ENCODE results near the gene CTNNA3.

The CTNNA3 gene

DNA sequence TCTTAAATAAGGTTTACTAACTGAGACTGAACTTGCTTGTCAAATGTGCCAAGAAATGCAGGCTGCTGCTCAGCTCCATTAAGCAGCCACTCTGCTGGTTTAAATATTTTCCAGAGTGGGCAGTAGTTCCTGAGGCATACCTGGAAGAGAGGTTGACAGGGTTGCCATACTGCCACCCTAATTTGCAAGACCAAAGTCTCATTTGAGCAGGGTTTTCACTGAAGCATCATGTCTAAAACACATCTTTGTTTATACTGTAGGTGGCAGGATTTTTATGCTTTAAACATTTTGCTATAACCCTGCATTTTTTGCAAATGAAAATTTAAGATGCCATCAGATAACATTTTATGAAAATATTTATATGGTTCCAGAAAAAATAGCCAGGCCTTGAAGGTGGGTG is 1388.2 kb downstream of the CTNNA3 start:
- Histone ChIP-seq H3K4me1 (ENCODE audit: insufficient read depth, low read length) (no peaks in the 10 kb centered on the region), H3K27ac (ENCODE audit: low read length) (no peak overlapping the region), H3K36me3 (ENCODE audit: insufficient read depth, low read depth, low read length) (no peaks in the 10 kb centered on the region), H3K9ac (ENCODE audit: low read depth, low read length) (no peak overlapping the region), H3K27me3 (ENCODE audit: insufficient read depth, low read length) (no peaks in the 10 kb centered on the region), H3K9me3 (ENCODE audit: insufficient read depth, low read depth, low read length) (no peaks in the 10 kb centered on the region), H3K4me3 (ENCODE audit: low read length) (no peak overlapping the region)

- no peak overlapping the region for H3K27ac ChIP-seq (ENCODE audit: low read length)
- H3K9ac ChIP-seq (ENCODE audit: low read depth, low read length) = no peak overlapping the region
- H3K4me1 ChIP-seq (ENCODE audit: insufficient read depth, low read length) = no peaks in the 10 kb centered on the region
- no peaks in the 10 kb centered on the region for H3K27me3 ChIP-seq (ENCODE audit: insufficient read depth, low read length)
- H3K4me3 ChIP-seq (ENCODE audit: low read length) = no peak overlapping the region
- H3K9me3 ChIP-seq (ENCODE audit: insufficient read depth, low read depth, low read length) = no peaks in the 10 kb centered on the region
- no peaks in the 10 kb centered on the region for H3K36me3 ChIP-seq (ENCODE audit: insufficient read depth, low read depth, low read length)
Measured at GRCh38 chr10:66301078-66301477, 1394.9 kb downstream of the CTNNA3 start.

DNA sequence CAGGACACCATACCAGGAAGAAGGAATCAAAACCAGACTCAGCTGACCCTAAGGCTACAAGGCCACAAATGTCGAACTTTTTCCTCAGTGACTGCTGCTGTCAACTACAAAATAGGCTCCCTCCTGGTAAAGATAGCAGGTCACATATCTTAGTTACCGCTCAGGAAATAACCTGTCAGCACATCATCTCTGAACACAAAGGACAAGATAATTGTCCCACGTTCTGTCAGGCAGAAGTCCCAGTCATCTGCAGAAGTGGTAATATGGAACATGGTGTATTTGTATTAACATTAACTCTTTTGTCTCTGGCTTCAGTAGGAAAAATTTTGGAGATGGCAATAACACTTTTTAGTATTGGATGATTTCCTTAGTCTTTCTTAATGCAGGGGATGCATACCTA is 1400.4 kb downstream of the CTNNA3 start:
- Histone ChIP-seq H3K9me3 (ENCODE audit: insufficient read depth, low read depth, low read length) (no peaks in the 10 kb centered on the region), H3K36me3 (ENCODE audit: insufficient read depth, low read depth, low read length) (no peaks in the 10 kb centered on the region), H3K27ac (ENCODE audit: low read length) (no peak overlapping the region), H3K4me3 (ENCODE audit: low read length) (no peak overlapping the region), H3K9ac (ENCODE audit: low read depth, low read length) (no peak overlapping the region), H3K27me3 (ENCODE audit: insufficient read depth, low read length) (no peaks in the 10 kb centered on the region), H3K4me1 (ENCODE audit: insufficient read depth, low read length) (no peaks in the 10 kb centered on the region)

DNA sequence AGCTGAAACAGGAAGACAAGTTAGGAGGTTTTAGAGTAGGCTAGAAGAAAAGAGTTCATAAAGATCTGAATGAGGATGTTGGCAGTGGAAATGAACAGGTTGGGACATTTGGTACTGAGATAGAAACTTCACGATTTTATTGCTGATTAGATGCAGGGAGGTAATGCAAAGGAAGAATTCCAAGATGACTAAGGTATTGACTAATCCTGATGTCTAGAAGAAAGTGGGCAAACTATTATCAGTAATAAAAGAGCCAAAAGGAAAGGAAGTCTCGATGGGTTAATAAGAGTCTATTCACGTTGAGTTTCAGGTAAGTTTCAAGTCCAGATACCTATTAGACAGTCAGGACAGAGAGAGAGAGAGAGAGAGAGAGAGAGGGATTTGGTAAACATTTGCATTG is 1401.5 kb downstream of the CTNNA3 start:
- no peak overlapping the region for H3K9ac ChIP-seq (ENCODE audit: low read depth, low read length)
- no peak overlapping the region for H3K4me3 ChIP-seq (ENCODE audit: low read length)
- H3K27me3 ChIP-seq (ENCODE audit: insufficient read depth, low read length) = no peaks in the 10 kb centered on the region
- no peaks in the 10 kb centered on the region for H3K9me3 ChIP-seq (ENCODE audit: insufficient read depth, low read depth, low read length)
- H3K27ac ChIP-seq (ENCODE audit: low read length) = no peak overlapping the region
- no peaks in the 10 kb centered on the region for H3K4me1 ChIP-seq (ENCODE audit: insufficient read depth, low read length)
- H3K36me3 ChIP-seq (ENCODE audit: insufficient read depth, low read depth, low read length) = no peaks in the 10 kb centered on the region

DNA sequence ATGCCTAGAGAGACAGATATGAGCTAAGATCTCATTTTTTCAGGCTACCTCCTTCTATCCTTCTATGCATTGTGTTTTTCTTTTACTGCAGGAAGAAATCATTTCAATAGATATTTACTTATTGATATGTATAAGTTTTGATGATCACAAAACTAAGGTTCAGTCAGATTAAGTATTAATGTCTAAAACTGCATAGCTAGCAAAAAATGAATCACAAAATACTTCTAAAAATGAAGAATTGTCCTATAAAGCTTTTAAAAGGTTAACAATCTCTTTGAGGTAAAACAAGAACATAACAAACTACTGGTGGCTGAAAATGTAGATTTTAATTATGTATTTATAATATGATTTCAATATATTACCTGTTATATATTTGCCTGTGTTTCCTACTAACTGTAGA is 1403.1 kb downstream of the CTNNA3 start:
- Histone ChIP-seq H3K27me3 (ENCODE audit: insufficient read depth, low read length) (no peaks in the 10 kb centered on the region), H3K36me3 (ENCODE audit: insufficient read depth, low read depth, low read length) (no peaks in the 10 kb centered on the region), H3K4me3 (ENCODE audit: low read length) (no peak overlapping the region), H3K27ac (ENCODE audit: low read length) (no peak overlapping the region), H3K4me1 (ENCODE audit: insufficient read depth, low read length) (no peaks in the 10 kb centered on the region), H3K9ac (ENCODE audit: low read depth, low read length) (no peak overlapping the region), H3K9me3 (ENCODE audit: insufficient read depth, low read depth, low read length) (no peaks in the 10 kb centered on the region)

- Histone ChIP-seq H3K27me3 (ENCODE audit: insufficient read depth, low read length) (no peaks in the 10 kb centered on the region), H3K4me1 (ENCODE audit: insufficient read depth, low read length) (no peaks in the 10 kb centered on the region), H3K9ac (ENCODE audit: low read depth, low read length) (no peak overlapping the region), H3K4me3 (ENCODE audit: low read length) (no peak overlapping the region), H3K27ac (ENCODE audit: low read length) (no peak overlapping the region), H3K9me3 (ENCODE audit: insufficient read depth, low read depth, low read length) (no peaks in the 10 kb centered on the region), H3K36me3 (ENCODE audit: insufficient read depth, low read depth, low read length) (no peaks in the 10 kb centered on the region)
Measured at GRCh38 chr10:66292456-66292855, 1403.5 kb downstream of the CTNNA3 start.

DNA sequence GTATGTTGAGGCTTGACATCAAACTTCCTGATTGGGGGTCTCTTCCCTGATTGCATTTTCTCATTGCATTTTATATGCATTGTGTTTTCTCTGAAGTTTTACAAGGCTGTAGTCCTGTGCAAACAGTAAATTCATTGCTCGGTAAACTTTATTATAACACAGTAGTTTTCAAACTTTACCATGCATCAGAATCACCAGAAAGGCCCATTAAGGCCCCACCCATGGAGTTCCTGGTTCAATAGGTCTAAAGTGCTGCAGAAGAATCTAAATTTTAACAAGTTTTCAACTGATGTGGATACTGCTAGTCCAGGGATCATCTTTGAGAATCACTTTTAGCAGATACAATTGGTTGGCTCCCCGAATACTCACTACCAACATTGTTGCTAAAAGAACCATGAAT is 1404.9 kb downstream of the CTNNA3 start:
- H3K4me3 ChIP-seq (ENCODE audit: low read length) = no peak overlapping the region
- H3K9ac ChIP-seq (ENCODE audit: low read depth, low read length) = no peak overlapping the region
- no peaks in the 10 kb centered on the region for H3K9me3 ChIP-seq (ENCODE audit: insufficient read depth, low read depth, low read length)
- H3K36me3 ChIP-seq (ENCODE audit: insufficient read depth, low read depth, low read length) = no peaks in the 10 kb centered on the region
- H3K27me3 ChIP-seq (ENCODE audit: insufficient read depth, low read length) = no peaks in the 10 kb centered on the region
- no peaks in the 10 kb centered on the region for H3K4me1 ChIP-seq (ENCODE audit: insufficient read depth, low read length)
- H3K27ac ChIP-seq (ENCODE audit: low read length) = no peak overlapping the region

DNA sequence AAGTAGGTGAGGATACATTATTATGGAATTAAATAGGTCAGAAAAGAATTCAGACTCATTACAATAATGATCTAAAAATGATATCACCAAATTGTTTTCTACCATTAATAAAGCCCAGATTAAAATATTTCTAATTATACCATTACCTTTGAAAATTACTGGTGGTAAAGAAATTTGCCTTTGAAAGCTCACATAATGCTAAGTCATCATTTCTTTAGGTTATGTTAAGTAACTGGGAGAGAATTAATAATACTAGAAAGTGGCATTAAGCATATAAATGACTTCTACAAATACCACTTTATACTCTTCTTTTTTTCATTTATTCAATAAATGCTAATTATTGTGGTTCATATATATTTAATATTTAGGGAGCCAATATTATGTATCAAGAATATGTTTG is 1411.4 kb downstream of the CTNNA3 start:
- H3K27ac ChIP-seq (ENCODE audit: low read length) = no peak overlapping the region
- H3K9me3 ChIP-seq (ENCODE audit: insufficient read depth, low read depth, low read length) = no peaks in the 10 kb centered on the region
- no peak overlapping the region for H3K9ac ChIP-seq (ENCODE audit: low read depth, low read length)
- peaks cover 1% of the 10 kb centered on the region; the same call in 1 of the 2 replicates for H3K4me1 ChIP-seq (ENCODE audit: insufficient read depth, low read length)
- no peaks in the 10 kb centered on the region for H3K27me3 ChIP-seq (ENCODE audit: insufficient read depth, low read length)
- no peak overlapping the region for H3K4me3 ChIP-seq (ENCODE audit: low read length)
- no peaks in the 10 kb centered on the region for H3K36me3 ChIP-seq (ENCODE audit: insufficient read depth, low read depth, low read length)

- Histone ChIP-seq H3K9me3 (ENCODE audit: insufficient read depth, low read depth, low read length) (no peaks in the 10 kb centered on the region), H3K27me3 (ENCODE audit: insufficient read depth, low read length) (no peaks in the 10 kb centered on the region), H3K4me3 (ENCODE audit: low read length) (no peak overlapping the region), H3K9ac (ENCODE audit: low read depth, low read length) (no peak overlapping the region), H3K27ac (ENCODE audit: low read length) (no peak overlapping the region), H3K4me1 (ENCODE audit: insufficient read depth, low read length) (peaks cover 8% of the 10 kb centered on the region; the same call in 1 of the 2 replicates), H3K36me3 (ENCODE audit: insufficient read depth, low read depth, low read length) (no peaks in the 10 kb centered on the region)
Measured at GRCh38 chr10:66283874-66284464, 1412.0 kb downstream of the CTNNA3 start.

DNA sequence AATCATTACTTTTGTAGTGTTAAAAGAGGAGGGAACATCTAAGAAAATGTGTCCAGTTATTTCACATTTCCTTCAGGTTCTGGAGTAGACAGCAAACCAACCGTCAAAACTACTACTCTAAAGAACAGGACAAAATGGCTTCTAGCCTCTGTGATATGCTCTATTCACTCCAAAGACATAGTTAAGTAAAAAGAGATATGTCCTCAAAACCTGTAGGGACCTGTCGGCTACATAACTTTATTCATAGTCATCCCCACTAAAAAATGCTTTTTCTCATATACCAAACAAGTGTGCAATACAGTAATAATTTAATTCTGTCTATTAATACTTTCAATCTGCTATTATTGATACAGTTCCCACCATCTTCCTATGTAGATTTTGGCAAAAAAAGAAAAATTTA is 1412.9 kb downstream of the CTNNA3 start:
- H3K36me3 ChIP-seq (ENCODE audit: insufficient read depth, low read depth, low read length) = no peaks in the 10 kb centered on the region
- H3K4me1 ChIP-seq (ENCODE audit: insufficient read depth, low read length) = peaks cover 8% of the 10 kb centered on the region; the same call in 1 of the 2 replicates
- H3K27ac ChIP-seq (ENCODE audit: low read length) = no peak overlapping the region
- H3K9ac ChIP-seq (ENCODE audit: low read depth, low read length) = no peak overlapping the region
- no peaks in the 10 kb centered on the region for H3K9me3 ChIP-seq (ENCODE audit: insufficient read depth, low read depth, low read length)
- H3K27me3 ChIP-seq (ENCODE audit: insufficient read depth, low read length) = no peaks in the 10 kb centered on the region
- H3K4me3 ChIP-seq (ENCODE audit: low read length) = no peak overlapping the region

DNA sequence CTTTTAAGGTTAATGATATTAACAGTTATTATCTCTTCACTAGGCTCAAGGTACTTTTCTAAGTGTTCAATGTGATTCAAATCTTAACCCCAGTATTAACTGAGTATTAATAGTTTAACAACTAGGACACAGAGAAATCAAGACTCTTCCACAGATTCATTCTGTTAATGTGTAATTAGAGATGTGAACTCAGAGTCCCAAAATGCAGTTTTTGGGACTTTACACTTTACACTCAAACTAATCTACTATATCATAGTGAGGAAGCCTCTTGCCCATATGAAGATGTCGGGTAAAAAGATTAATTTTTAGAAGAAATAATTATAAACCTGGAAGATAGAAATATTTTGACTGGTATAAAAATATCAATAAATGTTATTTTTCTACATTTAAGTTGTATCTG is 1414.7 kb downstream of the CTNNA3 start:
- Histone ChIP-seq H3K36me3 (ENCODE audit: insufficient read depth, low read depth, low read length) (no peaks in the 10 kb centered on the region), H3K27me3 (ENCODE audit: insufficient read depth, low read length) (no peaks in the 10 kb centered on the region), H3K27ac (ENCODE audit: low read length) (no peak overlapping the region), H3K4me1 (ENCODE audit: insufficient read depth, low read length) (peaks cover 8% of the 10 kb centered on the region; the same call in 1 of the 2 replicates), H3K4me3 (ENCODE audit: low read length) (no peak overlapping the region), H3K9me3 (ENCODE audit: insufficient read depth, low read depth, low read length) (no peaks in the 10 kb centered on the region), H3K9ac (ENCODE audit: low read depth, low read length) (no peak overlapping the region)

DNA sequence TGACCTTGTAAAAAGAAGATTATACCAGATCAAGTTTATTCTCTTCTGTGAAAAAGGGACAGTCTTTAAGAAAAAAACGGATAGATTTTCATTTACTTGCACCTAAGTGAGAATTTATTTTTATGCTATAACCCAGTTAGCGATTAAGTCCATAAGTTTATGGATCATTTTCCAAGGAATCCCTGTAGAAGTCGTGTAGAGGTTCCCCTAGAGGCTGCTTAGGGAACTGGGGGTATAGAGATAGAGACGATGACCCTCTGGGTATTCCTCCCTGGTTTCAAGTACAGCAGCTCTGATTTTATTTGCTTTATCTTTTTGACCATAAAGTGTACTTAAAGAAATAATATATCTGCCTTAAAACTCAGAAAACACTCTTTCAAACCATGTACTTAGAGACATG is 1418.5 kb downstream of the CTNNA3 start:
- no peak overlapping the region for H3K9ac ChIP-seq (ENCODE audit: low read depth, low read length)
- no peaks in the 10 kb centered on the region for H3K9me3 ChIP-seq (ENCODE audit: insufficient read depth, low read depth, low read length)
- H3K4me1 ChIP-seq (ENCODE audit: insufficient read depth, low read length) = peaks cover 8% of the 10 kb centered on the region; the same call in 1 of the 2 replicates
- no peaks in the 10 kb centered on the region for H3K36me3 ChIP-seq (ENCODE audit: insufficient read depth, low read depth, low read length)
- no peak overlapping the region for H3K27ac ChIP-seq (ENCODE audit: low read length)
- H3K27me3 ChIP-seq (ENCODE audit: insufficient read depth, low read length) = no peaks in the 10 kb centered on the region
- H3K4me3 ChIP-seq (ENCODE audit: low read length) = no peak overlapping the region
